ENCODE data around the gene FAM83B.

DNA sequence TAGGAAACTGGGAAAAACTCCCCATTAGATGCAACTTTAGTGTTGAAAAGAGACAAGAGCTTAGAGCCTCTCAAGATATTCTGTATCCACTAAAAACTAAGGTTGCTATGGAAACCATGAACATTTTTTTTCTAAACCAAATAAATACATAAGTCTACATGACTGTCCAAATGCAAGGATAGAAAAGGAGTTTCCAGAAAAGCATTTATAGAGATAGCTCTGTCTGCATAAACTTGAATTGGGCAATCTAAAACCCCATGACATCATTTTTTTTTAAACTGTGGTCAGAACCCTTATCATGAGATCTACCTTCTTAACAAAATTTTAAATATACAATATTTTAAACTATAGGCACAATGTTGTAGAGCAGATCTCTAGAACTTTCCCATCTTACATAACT, 36.4 kb upstream of the FAM83B start:
- no peak for TF ChIP-seq POLR2AphosphoS5 (IDR thresholded peaks at IDR 0.05; ENCODE audit: borderline replicate concordance, low read depth, low read length)
- no peak for TF ChIP-seq EZH2 (IDR thresholded peaks at IDR 0.05)

All from SK-N-MC (cell line).